K562 (cell line): Measurements from ENCODE around the gene CCDC32. TPM values are rescaled to one million over a fixed set of nuclear protein-coding genes. Genes with fewer than 3 reads are reported as not detected.

Source experiments
- BRF2 ChIP-seq: IDR thresholded peaks from 3 replicates; pipeline ENCODE4 v1.6.1; 2011; ENCODE audit warnings: borderline replicate concordance, mild to moderate bottlenecking; ENCODE audit not compliant: insufficient read length, insufficient read depth
- CREBBP ChIP-seq: IDR thresholded peaks from one replicate; pipeline ENCODE4 v1.6.1; 2012; ENCODE audit warnings: low read depth, mild to moderate bottlenecking, control low read depth, inconsistent platforms, low read length
- E2F4 ChIP-seq: sonication (generic); formaldehyde crosslinking; IDR thresholded peaks from 2 replicates; pipeline ENCODE4 v1.8.0; 2022; ENCODE audit warnings: mild to moderate bottlenecking, low read depth, missing genetic modification reagents
- FIP1L1 ChIP-seq: fragments of 200-400 bp; formaldehyde crosslinking; IDR thresholded peaks from 2 replicates; pipeline ENCODE4 v1.6.1; 2018; ENCODE audit warnings: mild to moderate bottlenecking, low read depth, low read length; ENCODE audit not compliant: poor library complexity, severe bottlenecking
- FUS ChIP-seq: fragments of 200-400 bp; formaldehyde crosslinking; optimal IDR thresholded peaks from 2 replicates; pipeline ENCODE3; 2017; ENCODE audit warnings: low read depth, low read length
- GTF2F1 ChIP-seq: IDR thresholded peaks from 2 replicates; pipeline ENCODE4 v1.6.1; 2011; ENCODE audit warnings: low read depth, low read length, improper control_type of control experiment
- HNRNPL ChIP-seq: fragments of 200-400 bp; formaldehyde crosslinking; IDR thresholded peaks from 2 replicates; pipeline ENCODE4 v1.6.1; 2017; ENCODE audit warnings: low read depth, mild to moderate bottlenecking, low read length
- MLLT1 ChIP-seq, 2 experiments: fragments of 450-650 bp; IDR thresholded peaks; 2 replicates each; pipeline ENCODE4 v1.6.1; 2016
- MTA2 ChIP-seq: fragments of 450-650 bp; IDR thresholded peaks from 2 replicates; pipeline ENCODE4 v1.6.1; 2016; ENCODE audit warnings: low read depth
- NFE2L1 ChIP-seq: fragments of 450-650 bp; IDR thresholded peaks from 2 replicates; pipeline ENCODE4 v1.6.1; 2016; ENCODE audit warnings: missing genetic modification characterization, low read depth, mild to moderate bottlenecking, missing compliant biosample characterization, moderate library complexity, borderline replicate concordance
- PHB2 ChIP-seq: fragments of 450-650 bp; IDR thresholded peaks from 2 replicates; pipeline ENCODE4 v1.6.1; 2017; ENCODE audit warnings: low read depth
- SMAD4 ChIP-seq: fragments of 250-450 bp; sonication (Bioruptor Pico); conservative IDR thresholded peaks from 2 replicates; pipeline ENCODE4 v1.8.0; 2021; ENCODE audit warnings: inconsistent platforms, mild to moderate bottlenecking, moderate library complexity
- SMARCB1 ChIP-seq: IDR thresholded peaks from 2 replicates; pipeline ENCODE4 v1.6.1; 2011; ENCODE audit warnings: improper control_type of control experiment, low read depth; ENCODE audit not compliant: insufficient read length
- SMARCC2 ChIP-seq: fragments of 450-650 bp; IDR thresholded peaks from 2 replicates; pipeline ENCODE4 v1.6.1; 2017; ENCODE audit warnings: antibody characterized with exemption, moderate library complexity, mild to moderate bottlenecking, low read depth
- WHSC1 ChIP-seq: IDR thresholded peaks from one replicate; pipeline ENCODE4 v1.6.1; 2012; ENCODE audit warnings: low read length, control low read depth, inconsistent platforms
- ZBTB11 ChIP-seq, 3 experiments: fragments of 200-800 bp in 1 of 3; fragments of 250-450 bp in 1 of 3; fragments of 450-650 bp in 1 of 3; sonication (Bioruptor Pico) in 1 of 3; sonication (Bioruptor generic) in 1 of 3; formaldehyde crosslinking in 1 of 3; IDR thresholded peaks; 2 replicates each; pipeline versions ENCODE4 v1.6.1 to v1.8.0; 2016 to 2022; ENCODE audit warnings: mild to moderate bottlenecking in 2 of 3, missing genetic modification characterization in 2 of 3, missing compliant biosample characterization in 1 of 3, moderate library complexity in 1 of 3
- ZNF140 ChIP-seq: fragments of 250-450 bp; sonication (Bioruptor Pico); IDR thresholded peaks from 2 replicates; pipeline ENCODE4 v1.8.0; 2021; ENCODE audit warnings: moderate library complexity, mild to moderate bottlenecking, inconsistent platforms
- ZNF384 ChIP-seq: IDR thresholded peaks from 2 replicates; pipeline ENCODE4 v1.6.1; 2012; ENCODE audit warnings: low read depth, low read length, improper control_type of control experiment
- ZNF431 ChIP-seq: sonication (generic); formaldehyde crosslinking; IDR thresholded peaks from 2 replicates; pipeline ENCODE4 v1.8.0; 2022; ENCODE audit warnings: mild to moderate bottlenecking, missing genetic modification reagents
- ZNF561 ChIP-seq: fragments of 450-650 bp; formaldehyde crosslinking; conservative IDR thresholded peaks from 2 replicates; pipeline ENCODE4 v1.4.0; 2020; ENCODE audit warnings: mild to moderate bottlenecking, moderate library complexity
- polyA plus RNA-seq, 8 experiments: library from polyadenylated mRNA; depleted of rRNA in 4 of 8; stranded (reverse) in 5 of 8; unstranded in 3 of 8; fragments of >200 nt; fragmentation: Nextera tagmentation in 2 of 8; fragmentation: Illumina TruSeq in 1 of 8; extraction: Ambion mirVana in 2 of 8; extraction: Trizol in 1 of 8; gene quantifications; 2 replicates each; pipeline versions ENCODE4 v1.2.1 to v1.2.3, GENCODE V29; 2011 to 2014; ENCODE audit warnings: inconsistent platforms in 1 of 8, missing spikeins in 1 of 8
- total RNA-seq, 7 experiments: library from RNA; depleted of rRNA in 6 of 7; stranded (reverse); fragments of >200 nt in 6 of 7; fragmentation: Illumina TruSeq in 2 of 7; extraction: Trizol in 2 of 7; gene quantifications; 2 replicates each; pipeline versions ENCODE4 v1.2.1 to v1.2.3, GENCODE V29; 2011 to 2021; ENCODE audit warnings: low replicate concordance in 1 of 7

Gene CCDC32
- total and polyA plus RNA-seq, 9 of the 15 experiments (the other 6 are each of a cell fraction or from before 2014, with no cell fraction given): 22.2 to 94.8 (median 37.1) TPM

- TF ChIP-seq PHB2: peak; percentile 91
- no peak for TF ChIP-seq BRF2
- TF ChIP-seq MTA2: peak; percentile 95
- TF ChIP-seq CREBBP: no peak
- TF ChIP-seq NFE2L1: no peak
- TF ChIP-seq GTF2F1: no peak
- TF ChIP-seq FUS: no peak
- TF ChIP-seq E2F4 (CRISPR knock-in tag): no peak
- TF ChIP-seq FIP1L1: no peak
- no peak for TF ChIP-seq WHSC1
- TF ChIP-seq MLLT1 (IDR thresholded peaks at IDR 0.05): 0 out of 4 replicates have a peak, but pooled peaks of 1 of the 2 experiments have one; percentile 28
- TF ChIP-seq ZBTB11 (CRISPR knock-in tag; IDR thresholded peaks at IDR 0.05): peak in 1 of 3 experiments; percentile 80; a peak in 2 of 6 replicates
- TF ChIP-seq ZNF140 (CRISPR knock-in tag): no peak
- no peak for TF ChIP-seq HNRNPL
- TF ChIP-seq SMARCC2: peak; percentile 84
- peak; percentile 52 for TF ChIP-seq SMARCB1
- peak; percentile 63; the same call in 1 of the 2 replicates for TF ChIP-seq SMAD4 (CRISPR knock-in tag)
- TF ChIP-seq ZNF384: no peak
- TF ChIP-seq ZNF561 (CRISPR knock-in tag): no peak
- no peak for TF ChIP-seq ZNF431
These were observed 5.7 kb downstream of the CCDC32 start (continued) for GRCh38 chr15:40558952-40559742.
